H9 (cell line): ENCODE results near the gene HK3. TPM values are rescaled to one million over a fixed set of nuclear protein-coding genes. Genes with fewer than 3 reads are reported as not detected.

Source experiments
- DNase-seq: peaks from one replicate; pipeline ENCODE4 v3.0.0-alpha.2; 2017
- H2AFZ ChIP-seq: one replicate; pipeline ENCODE4 v1.6.1; 2013; ENCODE audit warnings: mild to moderate bottlenecking, low read length, control low read depth, moderate library complexity
- H2AK5ac ChIP-seq: 2 replicates; pipeline ENCODE4 v1.6.1; 2013; ENCODE audit warnings: low read length, control low read depth, mixed read lengths; ENCODE audit not compliant: insufficient read length
- H2BK120ac ChIP-seq: one replicate; pipeline ENCODE4 v1.6.1; 2013; ENCODE audit warnings: low read depth, mild to moderate bottlenecking, low read length, control low read depth, inconsistent platforms; ENCODE audit not compliant: poor library complexity, severe bottlenecking
- H2BK12ac ChIP-seq: 2 replicates; pipeline ENCODE4 v1.6.1; 2013; ENCODE audit warnings: low read length, control low read depth, mixed read lengths, low read depth; ENCODE audit not compliant: insufficient read length
- H2BK15ac ChIP-seq: 2 replicates; pipeline ENCODE4 v1.6.1; 2013; ENCODE audit warnings: low read depth, low read length, control low read depth
- H2BK20ac ChIP-seq: one replicate; pipeline ENCODE4 v1.6.1; 2013; ENCODE audit warnings: low read depth, mild to moderate bottlenecking, low read length, control low read depth, inconsistent platforms; ENCODE audit not compliant: poor library complexity, severe bottlenecking
- H2BK5ac ChIP-seq: 2 replicates; pipeline ENCODE4 v1.6.1; 2013; ENCODE audit warnings: low read length, control low read depth, mixed read lengths; ENCODE audit not compliant: insufficient read length
- H3K14ac ChIP-seq: 2 replicates; pipeline ENCODE4 v1.6.1; 2013; ENCODE audit warnings: low read length, control low read depth; ENCODE audit not compliant: insufficient read depth
- H3K18ac ChIP-seq: 2 replicates; pipeline ENCODE4 v1.6.1; 2013; ENCODE audit warnings: low read depth, mild to moderate bottlenecking, mixed read lengths, low read length, control low read depth; ENCODE audit not compliant: insufficient read length
- H3K23ac ChIP-seq: 2 replicates; pipeline ENCODE4 v1.6.1; 2013; ENCODE audit warnings: low read length, control low read depth, mixed read lengths, low read depth; ENCODE audit not compliant: insufficient read length
- H3K23me2 ChIP-seq: 2 replicates; pipeline ENCODE4 v1.6.1; 2013; ENCODE audit warnings: low read depth, mild to moderate bottlenecking, mixed read lengths, low read length, control low read depth; ENCODE audit not compliant: insufficient read length, poor library complexity, severe bottlenecking
- H3K27ac ChIP-seq: 2 replicates; pipeline ENCODE4 v1.5.1; 2013; ENCODE audit warnings: low read length, control low read depth, mixed read lengths, low read depth; ENCODE audit not compliant: insufficient read length
- H3K27me3 ChIP-seq: 2 replicates; pipeline ENCODE4 v1.6.1; 2013; ENCODE audit warnings: low read length, control low read depth, inconsistent platforms; ENCODE audit not compliant: insufficient read depth
- H3K4ac ChIP-seq: 2 replicates; pipeline ENCODE4 v1.6.1; 2013; ENCODE audit warnings: low read depth, mild to moderate bottlenecking, control low read depth, inconsistent platforms, low read length, moderate library complexity
- H3K4me1 ChIP-seq: 2 replicates; pipeline ENCODE4 v1.6.1; 2013; ENCODE audit warnings: low read length, control low read depth, inconsistent platforms; ENCODE audit not compliant: insufficient read depth
- H3K4me2 ChIP-seq: 2 replicates; pipeline ENCODE4 v1.6.1; 2013; ENCODE audit warnings: low read length, control low read depth, mixed read lengths; ENCODE audit not compliant: insufficient read length, insufficient read depth
- H3K56ac ChIP-seq: 2 replicates; pipeline ENCODE4 v1.6.1; 2013; ENCODE audit warnings: low read depth, mild to moderate bottlenecking, mixed read lengths, low read length, control low read depth; ENCODE audit not compliant: insufficient read length
- H3K79me1 ChIP-seq: 2 replicates; pipeline ENCODE4 v1.6.1; 2013; ENCODE audit warnings: low read depth, mild to moderate bottlenecking, moderate library complexity, low read length, control low read depth, inconsistent platforms; ENCODE audit not compliant: insufficient read depth, poor library complexity, severe bottlenecking
- H3K79me2 ChIP-seq: 2 replicates; pipeline ENCODE4 v1.6.1; 2013; ENCODE audit warnings: low read length, control low read depth, inconsistent platforms; ENCODE audit not compliant: insufficient read depth
- H3K9ac ChIP-seq: 2 replicates; pipeline ENCODE4 v1.6.1; 2013; ENCODE audit warnings: low read length, control low read depth, mixed read lengths; ENCODE audit not compliant: insufficient read length; ENCODE audit errors: extremely low read depth
- H3K9me3 ChIP-seq: one replicate; pipeline ENCODE4 v1.6.1; 2013; ENCODE audit warnings: low read depth, low read length, inconsistent platforms; ENCODE audit not compliant: control insufficient read depth
- H3T11ph ChIP-seq: one replicate; pipeline ENCODE4 v1.6.1; 2013; ENCODE audit warnings: mild to moderate bottlenecking, low read length, control low read depth, inconsistent platforms
- H4K20me1 ChIP-seq: one replicate; pipeline ENCODE4 v1.6.1; 2013; ENCODE audit not compliant: control insufficient read depth, insufficient read length, insufficient read depth
- H4K5ac ChIP-seq: 2 replicates; pipeline ENCODE4 v1.6.1; 2013; ENCODE audit warnings: low read depth, mild to moderate bottlenecking, mixed read lengths, low read length, control low read depth; ENCODE audit not compliant: insufficient read length
- H4K8ac ChIP-seq: replicated peaks from 2 replicates; pipeline ENCODE4 v1.6.1; 2013; ENCODE audit warnings: low read length, control low read depth, mixed read lengths, low read depth; ENCODE audit not compliant: insufficient read length
- H4K91ac ChIP-seq: 2 replicates; pipeline ENCODE4 v1.6.1; 2013; ENCODE audit warnings: low read depth, mild to moderate bottlenecking, moderate library complexity, mixed read lengths, low read length, control low read depth; ENCODE audit not compliant: insufficient read length
- H3K27ac Mint-ChIP-seq, 3 experiments: 2 replicates in 2 of 3; 3 replicates in 1 of 3; pipeline ENCODE4 v1.8.0; 2020 to 2021; ENCODE audit warnings: mixed read lengths in 3 of 3, mild to moderate bottlenecking in 1 of 3, moderate library complexity in 1 of 3
- H3K27me3 Mint-ChIP-seq: 2 replicates; pipeline ENCODE4 v1.8.0; 2021; ENCODE audit warnings: low read depth, mild to moderate bottlenecking, moderate library complexity, mixed read lengths
- H3K36me3 Mint-ChIP-seq, 3 experiments: 2 replicates in 2 of 3; 3 replicates in 1 of 3; pipeline ENCODE4 v1.8.0; 2020 to 2021; ENCODE audit warnings: low read depth in 3 of 3, mixed read lengths in 3 of 3; ENCODE audit not compliant: insufficient read depth in 1 of 3
- H3K4me1 Mint-ChIP-seq, 2 experiments: 2 replicates each; pipeline ENCODE4 v1.8.0; 2020; ENCODE audit warnings: mixed read lengths in 2 of 2
- H3K4me3 Mint-ChIP-seq, 2 experiments: 2 replicates in 1 of 2; 3 replicates in 1 of 2; pipeline ENCODE4 v1.8.0; 2020 to 2021; ENCODE audit warnings: mild to moderate bottlenecking in 2 of 2, mixed read lengths in 2 of 2, moderate library complexity in 1 of 2
- H3K9me3 Mint-ChIP-seq, 2 experiments: 2 replicates in 1 of 2; 3 replicates in 1 of 2; pipeline ENCODE4 v1.8.0; 2020; ENCODE audit warnings: mild to moderate bottlenecking in 2 of 2, mixed read lengths in 2 of 2, moderate library complexity in 1 of 2
- WGBS: extraction: QIAGEN DNeasy Blood & Tissue Kit; methylation state at CpG from one replicate; pipeline ENCODE4 v1.1.7; 2013; ENCODE audit warnings: missing lambda C conversion rate, low lambda C conversion rate, mixed read lengths; ENCODE audit not compliant: insufficient read length; ENCODE audit errors: extremely low coverage; 5-methylcytosine and 5-hydroxymethylcytosine counted together
- total RNA-seq: library from RNA; stranded (reverse); gene quantifications from 2 replicates; pipeline ENCODE4 v1.2.1, GENCODE V29; 2021
- TF ChIP-seq, protein P1 (sequence below): fragments of 200-600 bp; sonication (generic); conservative IDR thresholded peaks from 3 replicates; pipeline ENCODE4 v1.8.0; 2021; ENCODE audit warnings: antibody characterized with exemption, mild to moderate bottlenecking

The HK3 gene
- total RNA-seq, 1 experiment from 2014 or later = not detected

DNA sequence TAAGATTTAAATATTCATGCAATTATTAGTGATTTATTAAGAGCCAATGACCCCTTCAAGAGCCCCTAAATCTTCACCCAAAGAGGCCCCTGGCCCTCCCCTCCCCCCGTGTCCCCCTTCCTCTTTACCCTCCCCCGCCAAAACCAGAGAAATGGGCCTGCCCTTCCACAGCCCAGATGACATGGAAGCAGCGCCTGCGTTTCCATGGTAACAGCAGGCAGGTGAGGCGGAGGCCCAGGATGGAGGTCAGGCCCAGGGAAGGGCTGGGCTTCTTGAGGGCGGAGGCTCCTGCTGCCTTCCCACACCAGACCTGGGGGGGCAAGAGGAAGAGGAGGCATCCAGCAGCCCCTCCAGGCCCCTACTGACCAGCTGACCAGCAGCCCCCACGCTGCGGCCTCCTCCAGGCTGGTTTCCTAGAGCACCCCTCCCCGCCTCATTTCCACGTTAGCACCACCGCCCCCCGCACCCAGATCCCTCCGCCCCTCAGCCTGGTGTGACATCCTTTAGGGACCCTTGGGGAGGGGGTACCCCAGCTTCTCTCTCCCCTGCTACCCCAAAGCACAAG lies 51.3 kb downstream of the HK3 start:
- Histone ChIP-seq H2AK5ac (no peak overlapping the region), H3T11ph (no peak overlapping the region), H4K91ac (no peak overlapping the region), H3K9ac (no peak overlapping the region), H2BK20ac (no peak overlapping the region), H4K20me1 (no peaks in the 10 kb centered on the region), H3K79me1 (no peaks in the 10 kb centered on the region), H3K18ac (no peak overlapping the region), H3K79me2 (no peaks in the 10 kb centered on the region), H3K56ac (no peak overlapping the region), H4K5ac (no peak overlapping the region), H3K14ac (no peak overlapping the region), H4K8ac (no peak overlapping the region), H2BK5ac (no peak overlapping the region), H3K4me2 (no peak overlapping the region), H3K27me3 (no peaks in the 10 kb centered on the region), H2BK12ac (no peak overlapping the region), H3K23ac (no peak overlapping the region), H3K23me2 (no peaks in the 10 kb centered on the region), H3K4me1 (no peaks in the 10 kb centered on the region), H3K4ac (no peak overlapping the region), H3K27ac (no peak overlapping the region), H3K9me3 (no peaks in the 10 kb centered on the region), H2BK15ac (no peak overlapping the region), H2AFZ (no peak overlapping the region), H2BK120ac (no peak overlapping the region)
- Mint-ChIP-seq H3K9me3 (no peaks in the 10 kb centered on the region), H3K27me3 (no peaks in the 10 kb centered on the region; the same call in 1 of the 2 replicates), H3K36me3 (no peaks in the 10 kb centered on the region), H3K4me1 (peaks cover 0 to 28% of the 10 kb centered on the region in 2 experiments; a peak in 2 of 4 replicates), H3K4me3 (no peak overlapping the region), H3K27ac (no peak overlapping the region; a peak in 1 of 7 replicates)
- no CpG with 5 or more reads among the region's 13 CpGs for WGBS
- no peak for DNase-seq
- TF ChIP-seq, protein P1, sequence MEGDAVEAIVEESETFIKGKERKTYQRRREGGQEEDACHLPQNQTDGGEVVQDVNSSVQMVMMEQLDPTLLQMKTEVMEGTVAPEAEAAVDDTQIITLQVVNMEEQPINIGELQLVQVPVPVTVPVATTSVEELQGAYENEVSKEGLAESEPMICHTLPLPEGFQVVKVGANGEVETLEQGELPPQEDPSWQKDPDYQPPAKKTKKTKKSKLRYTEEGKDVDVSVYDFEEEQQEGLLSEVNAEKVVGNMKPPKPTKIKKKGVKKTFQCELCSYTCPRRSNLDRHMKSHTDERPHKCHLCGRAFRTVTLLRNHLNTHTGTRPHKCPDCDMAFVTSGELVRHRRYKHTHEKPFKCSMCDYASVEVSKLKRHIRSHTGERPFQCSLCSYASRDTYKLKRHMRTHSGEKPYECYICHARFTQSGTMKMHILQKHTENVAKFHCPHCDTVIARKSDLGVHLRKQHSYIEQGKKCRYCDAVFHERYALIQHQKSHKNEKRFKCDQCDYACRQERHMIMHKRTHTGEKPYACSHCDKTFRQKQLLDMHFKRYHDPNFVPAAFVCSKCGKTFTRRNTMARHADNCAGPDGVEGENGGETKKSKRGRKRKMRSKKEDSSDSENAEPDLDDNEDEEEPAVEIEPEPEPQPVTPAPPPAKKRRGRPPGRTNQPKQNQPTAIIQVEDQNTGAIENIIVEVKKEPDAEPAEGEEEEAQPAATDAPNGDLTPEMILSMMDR = no peak
